Measurements from ENCODE around the gene CLECL1. TPM values are rescaled to one million over a fixed set of nuclear protein-coding genes. Genes with fewer than 3 reads are reported as not detected.
"Not testable (repeated sequence)": the region's sequence is repeated elsewhere in the genome, so short reads cannot be mapped to it uniquely, and the experiment has no call there.

CLECL1 gene
- total and polyA plus RNA-seq, 2 of the 8 experiments (the other 6 are each of a cell fraction or from before 2014, with no cell fraction given), result not detected

GRCh38 chr12:9682508-9682907, 50.4 kb downstream of the CLECL1 start:
- H4K20me1 ChIP-seq (replicated peaks in 1 of 2; ENCODE audit: control insufficient read depth in 1 of 2, insufficient read depth in 2 of 2, low read length in 2 of 2); H2BK15ac ChIP-seq (ENCODE audit: low read length); H3K9ac ChIP-seq (replicated peaks in 1 of 4; ENCODE audit: extremely low read depth in 1 of 4, low read depth in 3 of 4, low read length in 3 of 4); POLR2A ChIA-PET (ENCODE audit: partially characterized antibody); DNase-seq (ENCODE audit: low read depth in 1 of 2, low spot score in 2 of 2); H2BK20ac ChIP-seq (ENCODE audit: low read length); H2AK5ac ChIP-seq (ENCODE audit: low read depth, low read length); H4K91ac ChIP-seq (replicated peaks; ENCODE audit: insufficient read length, low read length); H2BK12ac ChIP-seq (ENCODE audit: low read depth, low read length); H3K79me2 ChIP-seq (ENCODE audit: control insufficient read depth in 1 of 2, insufficient read depth in 2 of 2, low read length in 2 of 2); H3K36me3 ChIP-seq (ENCODE audit: control insufficient read depth in 2 of 4, insufficient read depth in 4 of 4, low read length in 3 of 4); H4K5ac ChIP-seq (ENCODE audit: insufficient read length, low read depth, low read length); H4K8ac ChIP-seq (ENCODE audit: extremely low read depth, insufficient read depth, low read length); H3K4ac ChIP-seq (replicated peaks; ENCODE audit: insufficient read length, low read depth, low read length); H2BK120ac ChIP-seq (replicated peaks; ENCODE audit: low read depth, low read length); H3K14ac ChIP-seq (ENCODE audit: insufficient read length); FAIRE-seq; H2BK5ac ChIP-seq (ENCODE audit: low read depth, low read length); H3K56ac ChIP-seq (replicated peaks; ENCODE audit: insufficient read length, low read depth, low read length); H3K23ac ChIP-seq (ENCODE audit: insufficient read length); H3K27me3 ChIP-seq (replicated peaks in 1 of 4; ENCODE audit: control insufficient read depth in 3 of 4, extremely low read depth in 1 of 4, insufficient read depth in 3 of 4, low read length in 3 of 4); H3K23me2 ChIP-seq (ENCODE audit: low read depth, low read length); H3K9me3 ChIP-seq (ENCODE audit: insufficient read depth in 2 of 2, low read depth in 1 of 2, low read length in 1 of 2); H2AFZ ChIP-seq (ENCODE audit: low read length); H3K4me2 ChIP-seq (ENCODE audit: insufficient read depth in 1 of 2, low read depth in 2 of 2, low read length in 2 of 2); H3K18ac ChIP-seq (ENCODE audit: extremely low read depth, low read length); H3K4me1 ChIP-seq (replicated peaks in 1 of 4; ENCODE audit: control insufficient read depth in 3 of 4, insufficient read depth in 4 of 4, low read length in 3 of 4); H3K4me3 ChIP-seq (ENCODE audit: extremely low read depth in 1 of 4, insufficient read depth in 2 of 4, low read depth in 3 of 4, low read length in 4 of 4); H3K27ac ChIP-seq (ENCODE audit: low read depth, low read length); H3K79me1 ChIP-seq (ENCODE audit: low read depth, low read length): not testable (repeated sequence)
- 89% methylated on average over 4 of the region's 4 CpGs; no CpG with 5 or more reads in 1 of the 2 experiments for WGBS, 2 experiments (ENCODE audit: extremely low coverage in 1 of 2, insufficient coverage in 1 of 2, insufficient read length in 1 of 2, insufficient replicate concordance in 2 of 2, low coverage in 1 of 2, low lambda C conversion rate in 2 of 2, missing lambda C conversion rate in 1 of 2)
- CTCF ChIA-PET (ENCODE audit: partially characterized antibody), result interaction anchor here (1.3 kb wide), 1 partner anchor 26 kb away, joined by 3 read pairs; no protein-coding TSS in a partner anchor
